GM23248 (cell line): Measurements from ENCODE around the gene CFAP20DC. TPM values are rescaled to one million over a fixed set of nuclear protein-coding genes. Genes with fewer than 3 reads are reported as not detected.

Source experiments
- DNase-seq: peaks from one replicate; pipeline ENCODE4 v3.0.0-alpha.2; 2015
- H2AFZ ChIP-seq: fragments of 200-600 bp; sonication (generic); 2 replicates; pipeline ENCODE4 v1.6.1; 2016; ENCODE audit warnings: antibody characterized with exemption
- H3F3A ChIP-seq: fragments of 200-600 bp; sonication (generic); 2 replicates; pipeline ENCODE4 v1.6.1; 2016; ENCODE audit warnings: mild to moderate bottlenecking, antibody characterized with exemption, mixed run types; ENCODE audit not compliant: insufficient read depth
- H3K27ac ChIP-seq: fragments of 200-600 bp; sonication (generic); 2 replicates; pipeline ENCODE4 v1.5.1; 2016; ENCODE audit warnings: mild to moderate bottlenecking
- H3K27me3 ChIP-seq: fragments of 200-600 bp; sonication (generic); replicated peaks from 2 replicates; pipeline ENCODE4 v1.6.1; 2016; ENCODE audit warnings: mild to moderate bottlenecking; ENCODE audit not compliant: insufficient read depth
- H3K36me3 ChIP-seq: fragments of 200-600 bp; sonication (generic); 2 replicates; pipeline ENCODE4 v1.6.1; 2016; ENCODE audit warnings: low read depth, mild to moderate bottlenecking
- H3K4me1 ChIP-seq: fragments of 200-600 bp; sonication (generic); 2 replicates; pipeline ENCODE4 v1.6.1; 2016; ENCODE audit warnings: mild to moderate bottlenecking; ENCODE audit not compliant: insufficient read depth
- H3K4me2 ChIP-seq: fragments of 200-600 bp; sonication (generic); one replicate; pipeline ENCODE4 v1.6.1; 2016; ENCODE audit warnings: mild to moderate bottlenecking; ENCODE audit not compliant: unreplicated experiment
- H3K4me3 ChIP-seq: fragments of 200-600 bp; sonication (generic); 2 replicates; pipeline ENCODE4 v1.5.1; 2016; ENCODE audit warnings: mild to moderate bottlenecking
- H3K79me2 ChIP-seq: fragments of 200-600 bp; sonication (generic); 2 replicates; pipeline ENCODE4 v1.6.1; 2016; ENCODE audit warnings: mild to moderate bottlenecking; ENCODE audit not compliant: insufficient read depth
- H3K9ac ChIP-seq: fragments of 200-600 bp; sonication (generic); 2 replicates; pipeline ENCODE4 v1.6.1; 2016; ENCODE audit warnings: mild to moderate bottlenecking
- H3K9me2 ChIP-seq: fragments of 200-600 bp; sonication (generic); 2 replicates; pipeline ENCODE4 v1.6.1; 2016; ENCODE audit warnings: mixed run types, mild to moderate bottlenecking, moderate library complexity; ENCODE audit not compliant: insufficient read depth
- H3K9me3 ChIP-seq: fragments of 200-600 bp; sonication (generic); one replicate; pipeline ENCODE4 v1.6.1; 2017; ENCODE audit warnings: low read depth
- H4K20me1 ChIP-seq: fragments of 200-600 bp; sonication (generic); 2 replicates; pipeline ENCODE4 v1.6.0; 2016; ENCODE audit not compliant: insufficient read depth
- EZH2 ChIP-seq: fragments of 200-600 bp; sonication (generic); IDR thresholded peaks from 2 replicates; pipeline ENCODE4 v1.6.1; 2018; ENCODE audit warnings: antibody characterized with exemption, mild to moderate bottlenecking; ENCODE audit not compliant: insufficient read depth, poor library complexity, severe bottlenecking
- EZH2phosphoT487 ChIP-seq: fragments of 200-600 bp; sonication (generic); IDR thresholded peaks from 2 replicates; pipeline ENCODE4 v1.6.1; 2018; ENCODE audit warnings: antibody characterized with exemption, moderate library complexity, mild to moderate bottlenecking, low read depth; ENCODE audit not compliant: insufficient read depth
- WGBS, 2 experiments: methylation state at CpG; one replicate each; pipeline ENCODE4 v1.1.6; 2015 to 2017; ENCODE audit warnings: low lambda C conversion rate in 2 of 2, low coverage in 1 of 2; ENCODE audit errors: missing lambda C conversion rate in 2 of 2; 5-methylcytosine and 5-hydroxymethylcytosine counted together
- in situ Hi-C: fragments of 300-500 bp; cut with MboI; formaldehyde crosslinking; loops from 2 replicates; pipeline ENCODE4 v1.15.0; 2020
- polyA plus RNA-seq: library from polyadenylated mRNA; unstranded; fragments of >200 nt; fragmentation: Nextera tagmentation; extraction: Ambion mirVana; gene quantifications from 2 replicates; pipeline ENCODE4 v1.2.1, GENCODE V29; 2016
- total RNA-seq: library from RNA; depleted of rRNA; stranded (reverse); fragments of >200 nt; shearing (Covaris generic); gene quantifications from 2 replicates; pipeline ENCODE4 v1.2.3, GENCODE V29; 2014

CFAP20DC gene
- total and polyA plus RNA-seq, 2 experiments from 2014 or later: 1.9 to 2.9 TPM

- no peak overlapping the region for H3K4me3 ChIP-seq
- no peaks in the 10 kb centered on the region for H3K27me3 ChIP-seq
- 60 to 64% methylated on average over 2 of the region's 2 CpGs for WGBS, 2 experiments
- in situ Hi-C loops: loop anchor here (25.0 kb wide), 1 partner anchor 1057 kb away; no protein-coding TSS in a partner anchor
- no peak overlapping the region for H2AFZ ChIP-seq
- H3K9me2 ChIP-seq: no peaks in the 10 kb centered on the region
- no peaks in the 10 kb centered on the region for H3K9me3 ChIP-seq
- no peak overlapping the region for H3K27ac ChIP-seq
- no peaks in the 10 kb centered on the region for H3K79me2 ChIP-seq
- no peak overlapping the region for H3K4me2 ChIP-seq
- no peaks in the 10 kb centered on the region for H3F3A ChIP-seq
- H4K20me1 ChIP-seq: no peaks in the 10 kb centered on the region
- no peak overlapping the region for H3K9ac ChIP-seq
- no peak for TF ChIP-seq EZH2
- no peak for TF ChIP-seq EZH2phosphoT487
- no peak for DNase-seq
- H3K36me3 ChIP-seq: no peaks in the 10 kb centered on the region
- H3K4me1 ChIP-seq: no peaks in the 10 kb centered on the region
These were observed 244.9 kb downstream of the CFAP20DC start for GRCh38 chr3:58804914-58805313.

DNA sequence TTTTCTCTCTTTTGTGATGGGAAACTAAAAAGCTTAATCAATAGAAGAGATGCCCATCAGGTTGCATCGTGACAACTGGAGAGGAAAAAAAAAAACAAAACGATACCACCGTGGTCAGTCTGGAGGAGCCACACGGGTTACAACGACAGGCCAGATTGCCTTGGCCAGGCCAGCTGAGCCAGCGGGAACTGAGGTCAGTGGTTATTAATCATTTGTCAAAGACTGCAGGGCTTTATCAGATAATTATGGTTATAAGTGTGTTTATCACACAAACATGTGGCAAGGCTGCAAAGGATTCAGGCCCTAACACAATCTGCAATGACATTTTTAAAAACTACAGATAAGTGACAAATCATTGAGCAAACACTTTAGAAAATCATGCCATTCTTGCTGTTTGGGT lies 248.3 kb downstream of the CFAP20DC start:
- Histone ChIP-seq H2AFZ (no peak overlapping the region), H3K4me3 (no peak overlapping the region), H4K20me1 (no peaks in the 10 kb centered on the region), H3K36me3 (no peaks in the 10 kb centered on the region), H3K4me2 (no peak overlapping the region), H3K4me1 (no peaks in the 10 kb centered on the region), H3K9ac (no peak overlapping the region), H3K27me3 (no peaks in the 10 kb centered on the region), H3K9me2 (no peaks in the 10 kb centered on the region), H3K27ac (no peak overlapping the region), H3K9me3 (no peaks in the 10 kb centered on the region), H3F3A (no peaks in the 10 kb centered on the region), H3K79me2 (no peaks in the 10 kb centered on the region)
- in situ Hi-C loops: loop anchor here (25.0 kb wide), 1 partner anchor 1061 kb away; no protein-coding TSS in a partner anchor
- TF ChIP-seq EZH2phosphoT487 (no peak), EZH2 (no peak)
- WGBS, 2 experiments: 43% methylated on average over 6 of the region's 6 CpGs
- DNase-seq: no peak

GRCh38 chr3:58800940-58801339 lies 248.9 kb downstream of the CFAP20DC start:
- H3K27ac ChIP-seq: no peak overlapping the region
- no peaks in the 10 kb centered on the region for H3K4me1 ChIP-seq
- no peak for DNase-seq
- no peak overlapping the region for H2AFZ ChIP-seq
- H3K27me3 ChIP-seq: no peaks in the 10 kb centered on the region
- no peaks in the 10 kb centered on the region for H3K9me3 ChIP-seq
- H3F3A ChIP-seq: no peaks in the 10 kb centered on the region
- in situ Hi-C loops: loop anchor here (25.0 kb wide), 1 partner anchor 1061 kb away; no protein-coding TSS in a partner anchor
- no peaks in the 10 kb centered on the region for H4K20me1 ChIP-seq
- H3K36me3 ChIP-seq: no peaks in the 10 kb centered on the region
- H3K9ac ChIP-seq: no peak overlapping the region
- 54 to 56% methylated on average over 3 of the region's 3 CpGs for WGBS, 2 experiments
- no peaks in the 10 kb centered on the region for H3K79me2 ChIP-seq
- no peaks in the 10 kb centered on the region for H3K9me2 ChIP-seq
- no peak overlapping the region for H3K4me2 ChIP-seq
- no peak overlapping the region for H3K4me3 ChIP-seq
- no peak for TF ChIP-seq EZH2phosphoT487
- TF ChIP-seq EZH2: no peak

DNA sequence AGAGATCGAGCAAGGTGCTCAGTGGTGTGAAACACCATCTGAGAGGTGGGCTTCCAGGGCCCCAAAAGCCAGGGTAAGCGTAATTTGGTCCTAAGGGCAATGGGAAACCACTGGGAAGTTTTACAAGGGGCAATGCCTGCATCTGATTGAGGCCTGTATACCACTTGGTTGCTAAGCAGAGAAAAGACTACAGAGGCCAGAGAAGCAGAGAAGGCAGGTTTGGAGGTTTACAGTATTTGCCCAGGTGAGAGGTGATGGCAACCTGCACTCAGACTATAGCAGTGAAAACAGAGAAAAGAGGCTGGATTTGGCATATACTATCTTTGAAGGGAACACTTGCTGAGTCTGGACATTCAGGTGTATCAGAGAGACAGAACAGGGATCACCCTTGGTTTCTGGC lies 249.8 kb downstream of the CFAP20DC start:
- TF ChIP-seq EZH2phosphoT487: no peak
- TF ChIP-seq EZH2: no peak
- Histone ChIP-seq H3K36me3 (no peaks in the 10 kb centered on the region), H4K20me1 (no peaks in the 10 kb centered on the region), H3K4me3 (no peak overlapping the region), H3F3A (no peaks in the 10 kb centered on the region), H3K4me1 (no peaks in the 10 kb centered on the region), H3K9me3 (no peaks in the 10 kb centered on the region), H2AFZ (no peak overlapping the region), H3K4me2 (no peak overlapping the region), H3K79me2 (no peaks in the 10 kb centered on the region), H3K27ac (no peak overlapping the region), H3K9me2 (no peaks in the 10 kb centered on the region), H3K27me3 (no peaks in the 10 kb centered on the region), H3K9ac (no peak overlapping the region)
- no peak for DNase-seq
- WGBS, 2 experiments: 77 to 78% methylated on average over 2 of the region's 2 CpGs
- in situ Hi-C loops: loop anchor here (25.0 kb wide), 1 partner anchor 1062 kb away; no protein-coding TSS in a partner anchor

DNA sequence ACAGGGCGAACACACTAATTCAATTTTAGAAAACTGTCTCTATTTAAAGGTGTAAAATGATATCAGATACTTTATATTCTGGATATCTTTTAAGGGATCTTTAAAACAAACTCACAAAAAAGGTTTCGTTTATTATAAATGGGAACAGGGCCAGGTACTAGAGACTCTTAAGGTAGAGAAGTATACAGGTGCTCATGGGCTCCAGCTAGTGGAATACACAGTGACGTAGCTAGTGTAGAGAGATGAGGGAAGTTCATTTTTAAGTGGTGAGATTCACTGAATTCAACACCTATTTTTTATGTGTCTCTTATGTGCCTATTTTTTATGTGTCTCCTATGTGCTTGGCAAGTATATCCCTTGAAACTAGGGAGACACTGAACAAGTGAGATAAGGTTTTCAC lies 250.6 kb downstream of the CFAP20DC start:
- Histone ChIP-seq H3K4me2 (no peak overlapping the region), H2AFZ (no peak overlapping the region), H3K36me3 (no peaks in the 10 kb centered on the region), H3K4me3 (no peak overlapping the region), H4K20me1 (no peaks in the 10 kb centered on the region), H3K9me3 (no peaks in the 10 kb centered on the region), H3K79me2 (no peaks in the 10 kb centered on the region), H3K27ac (no peak overlapping the region), H3F3A (no peaks in the 10 kb centered on the region), H3K4me1 (no peaks in the 10 kb centered on the region), H3K27me3 (no peaks in the 10 kb centered on the region), H3K9me2 (no peaks in the 10 kb centered on the region), H3K9ac (no peak overlapping the region)
- TF ChIP-seq EZH2 (no peak), EZH2phosphoT487 (no peak)
- WGBS, 2 experiments: 92 to 95% methylated on average over 3 of the region's 3 CpGs
- no peak for DNase-seq
- in situ Hi-C loops: no loop called here
